ENCODE measurements around the gene INPP5E. TPM values are rescaled to one million over a fixed set of nuclear protein-coding genes. Genes with fewer than 3 reads are reported as not detected.

The INPP5E gene
- total RNA-seq, 1 experiment from 2014 or later: 18.2 TPM

GRCh38 chr9:136474974-136475865, 35.6 kb upstream of the INPP5E start:
- POLR2A ChIA-PET (ENCODE audit: unreplicated experiment): no interaction called here
- CTCF ChIA-PET: no interaction called here

DNA sequence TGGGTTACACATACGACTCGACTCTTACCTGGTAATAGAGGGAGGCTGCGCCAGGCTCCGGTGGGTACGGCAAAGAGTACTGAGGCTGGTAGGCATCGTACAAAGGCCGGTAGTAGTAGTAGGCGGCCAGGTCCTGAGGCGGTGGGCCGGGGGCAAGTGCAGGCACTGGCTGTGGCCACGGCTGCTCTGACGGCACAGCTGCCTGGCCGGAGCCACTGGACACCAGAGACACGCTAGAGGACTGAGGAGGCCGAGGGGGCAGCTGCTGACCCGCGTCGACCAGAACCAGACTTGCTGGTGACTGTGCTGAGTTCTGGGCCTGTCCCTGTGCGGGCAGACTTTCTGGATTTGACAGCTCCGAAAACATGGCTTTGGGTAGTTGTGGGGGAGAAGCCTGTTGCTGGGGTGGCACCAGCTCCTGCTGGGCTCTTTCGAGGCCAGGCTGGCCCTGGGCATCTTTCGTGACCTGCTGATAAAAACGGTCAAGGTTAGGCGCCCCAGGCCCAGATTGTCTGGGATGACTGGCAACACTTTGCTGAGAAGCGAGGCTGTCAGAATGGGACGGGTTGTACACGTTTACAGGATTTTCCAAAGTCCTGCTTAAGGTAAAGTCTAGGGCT, 34.5 kb upstream of the INPP5E start:
- peaks cover 98% of the 10 kb centered on the region for H4K20me1 ChIP-seq (ENCODE audit: insufficient read depth)

More at GRCh38 chr9:136474974-136475865, 35.6 kb upstream of the INPP5E start:
- Histone ChIP-seq H3F3A (ENCODE audit: insufficient read depth, low read depth) (peaks cover 6% of the 10 kb centered on the region; the same call in 1 of the 2 replicates), H3K79me2 (ENCODE audit: low read depth) (peaks cover 58% of the 10 kb centered on the region), H3K9me3 (ENCODE audit: insufficient read depth, low read depth) (no peaks in the 10 kb centered on the region), H3K4me1 (replicated peaks; ENCODE audit: insufficient read depth) (no peaks in the 10 kb centered on the region), H3K27me3 (ENCODE audit: insufficient read depth, low read depth) (no peaks in the 10 kb centered on the region), H3K4me2 (no peak overlapping the region), H3K27ac (no peak overlapping the region), H3K36me3 (ENCODE audit: low read depth) (peaks cover 29% of the 10 kb centered on the region; the same call in 1 of the 2 replicates), H2AFZ (no peak overlapping the region), H3K4me3 (no peak overlapping the region), H3K9me2 (ENCODE audit: insufficient read depth) (no peaks in the 10 kb centered on the region), H4K20me1 (ENCODE audit: insufficient read depth) (peaks cover 98% of the 10 kb centered on the region)
- no TSS peak for BruUV-seq (replicated peaks)
- no peak for DNase-seq
- no peak for TF ChIP-seq EZH2 (IDR thresholded peaks at IDR 0.05; ENCODE audit: low read depth)
- TF ChIP-seq, protein P1, sequence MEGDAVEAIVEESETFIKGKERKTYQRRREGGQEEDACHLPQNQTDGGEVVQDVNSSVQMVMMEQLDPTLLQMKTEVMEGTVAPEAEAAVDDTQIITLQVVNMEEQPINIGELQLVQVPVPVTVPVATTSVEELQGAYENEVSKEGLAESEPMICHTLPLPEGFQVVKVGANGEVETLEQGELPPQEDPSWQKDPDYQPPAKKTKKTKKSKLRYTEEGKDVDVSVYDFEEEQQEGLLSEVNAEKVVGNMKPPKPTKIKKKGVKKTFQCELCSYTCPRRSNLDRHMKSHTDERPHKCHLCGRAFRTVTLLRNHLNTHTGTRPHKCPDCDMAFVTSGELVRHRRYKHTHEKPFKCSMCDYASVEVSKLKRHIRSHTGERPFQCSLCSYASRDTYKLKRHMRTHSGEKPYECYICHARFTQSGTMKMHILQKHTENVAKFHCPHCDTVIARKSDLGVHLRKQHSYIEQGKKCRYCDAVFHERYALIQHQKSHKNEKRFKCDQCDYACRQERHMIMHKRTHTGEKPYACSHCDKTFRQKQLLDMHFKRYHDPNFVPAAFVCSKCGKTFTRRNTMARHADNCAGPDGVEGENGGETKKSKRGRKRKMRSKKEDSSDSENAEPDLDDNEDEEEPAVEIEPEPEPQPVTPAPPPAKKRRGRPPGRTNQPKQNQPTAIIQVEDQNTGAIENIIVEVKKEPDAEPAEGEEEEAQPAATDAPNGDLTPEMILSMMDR (conservative IDR thresholded peaks at IDR 0.05): no peak
- intact Hi-C loops (cut with micrococcal nuclease; ENCODE audit: unreplicated experiment): no loop called here

DNA sequence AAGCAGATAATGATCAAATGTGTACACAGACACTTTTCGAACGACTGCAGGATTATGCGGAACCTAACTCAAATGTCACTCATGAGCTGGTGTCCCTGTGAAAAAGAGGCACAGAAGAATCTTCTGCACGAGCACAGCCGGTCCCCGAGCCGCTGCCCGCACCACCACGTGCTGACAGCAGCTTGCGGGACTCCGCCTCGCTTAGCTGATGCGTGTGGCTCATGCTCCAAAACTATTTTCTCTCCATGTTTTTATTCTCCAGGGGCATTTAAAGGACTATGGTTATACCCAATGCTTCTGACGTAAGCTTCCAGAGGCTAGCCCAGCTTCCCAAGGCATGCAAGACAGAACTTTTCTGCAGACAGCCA, 33.7 kb upstream of the INPP5E start:
- peaks cover 43% of the 10 kb centered on the region for H3K79me2 ChIP-seq (ENCODE audit: low read depth)
- intact Hi-C loops (cut with micrococcal nuclease; ENCODE audit: unreplicated experiment): no loop called here
- POLR2A ChIA-PET (ENCODE audit: unreplicated experiment): interaction anchor here (0.5 to 0.6 kb wide), 2 partner anchors 109 to 876 kb away, joined by 3 to 4 read pairs; no protein-coding TSS in a partner anchor
- H3K27ac ChIP-seq: no peak overlapping the region
- no peaks in the 10 kb centered on the region for H3K4me1 ChIP-seq (replicated peaks; ENCODE audit: insufficient read depth)
- H4K20me1 ChIP-seq (ENCODE audit: insufficient read depth): peaks cover 97% of the 10 kb centered on the region
- no peak overlapping the region for H3K4me3 ChIP-seq
- 0 out of 2 replicates have a peak, but pooled peaks cover 4% of the 10 kb centered on the region for H3F3A ChIP-seq (ENCODE audit: insufficient read depth, low read depth)
- no peak overlapping the region for H3K4me2 ChIP-seq
- no peak for TF ChIP-seq EZH2 (IDR thresholded peaks at IDR 0.05; ENCODE audit: low read depth)
- TF ChIP-seq, protein P1 (conservative IDR thresholded peaks at IDR 0.05): no peak
- H3K27me3 ChIP-seq (ENCODE audit: insufficient read depth, low read depth): no peaks in the 10 kb centered on the region
- no peaks in the 10 kb centered on the region for H3K9me3 ChIP-seq (ENCODE audit: insufficient read depth, low read depth)
- BruUV-seq (replicated peaks): no TSS peak
- H3K9me2 ChIP-seq (ENCODE audit: insufficient read depth): no peaks in the 10 kb centered on the region
- no peak for DNase-seq
- no peak overlapping the region for H2AFZ ChIP-seq
- peaks cover 26% of the 10 kb centered on the region; the same call in 1 of the 2 replicates for H3K36me3 ChIP-seq (ENCODE audit: low read depth)
- CTCF ChIA-PET: no interaction called here

More for the DNA sequence above, 34.5 kb upstream of the INPP5E start:
- H3K36me3 ChIP-seq (ENCODE audit: low read depth): peaks cover 26% of the 10 kb centered on the region; the same call in 1 of the 2 replicates
- no peaks in the 10 kb centered on the region for H3K9me3 ChIP-seq (ENCODE audit: insufficient read depth, low read depth)
- no peaks in the 10 kb centered on the region for H3K9me2 ChIP-seq (ENCODE audit: insufficient read depth)
- no peak overlapping the region for H2AFZ ChIP-seq
- no peak overlapping the region for H3K4me2 ChIP-seq
- no TSS peak for BruUV-seq (replicated peaks)
- no peaks in the 10 kb centered on the region for H3K27me3 ChIP-seq (ENCODE audit: insufficient read depth, low read depth)
- no peak overlapping the region for H3K4me3 ChIP-seq
- DNase-seq: no peak
- H3K27ac ChIP-seq: no peak overlapping the region
- intact Hi-C loops (cut with micrococcal nuclease; ENCODE audit: unreplicated experiment): no loop called here
- H3F3A ChIP-seq (ENCODE audit: insufficient read depth, low read depth): 0 out of 2 replicates have a peak, but pooled peaks cover 4% of the 10 kb centered on the region
- no peaks in the 10 kb centered on the region for H3K4me1 ChIP-seq (replicated peaks; ENCODE audit: insufficient read depth)
- ChIA-PET CTCF (no interaction called here), POLR2A (ENCODE audit: unreplicated experiment) (interaction anchor here (0.5 kb wide), 1 partner anchor 877 kb away, joined by 4 read pairs; no protein-coding TSS in a partner anchor)
- TF ChIP-seq, protein P1 (conservative IDR thresholded peaks at IDR 0.05): no peak
- no peak for TF ChIP-seq EZH2 (IDR thresholded peaks at IDR 0.05; ENCODE audit: low read depth)
- H3K79me2 ChIP-seq (ENCODE audit: low read depth): peaks cover 50% of the 10 kb centered on the region

All from PC-9 (cell line).